Chondrocyte (in vitro differentiated cells): ENCODE results near the gene NXN. TPM values are rescaled to one million over a fixed set of nuclear protein-coding genes. Genes with fewer than 3 reads are reported as not detected.

ENCODE experiments used
- DNase-seq: peaks from one replicate; pipeline ENCODE4 v3.0.0; 2021; ENCODE audit warnings: mixed read lengths, low spot score
- H3K27ac Mint-ChIP-seq: one replicate; pipeline ENCODE4 v1.8.0; 2021; ENCODE audit warnings: mild to moderate bottlenecking, moderate library complexity, mixed read lengths; ENCODE audit not compliant: unreplicated experiment
- H3K27me3 Mint-ChIP-seq: 2 replicates; pipeline ENCODE4 v1.8.0; 2021; ENCODE audit warnings: low read depth, mixed read lengths
- H3K36me3 Mint-ChIP-seq: 2 replicates; pipeline ENCODE4 v1.8.0; 2021; ENCODE audit warnings: low read depth, mixed read lengths
- H3K4me1 Mint-ChIP-seq: 2 replicates; pipeline ENCODE4 v1.8.0; 2021; ENCODE audit warnings: low read depth, mild to moderate bottlenecking, mixed read lengths
- H3K4me3 Mint-ChIP-seq: one replicate; pipeline ENCODE4 v1.8.0; 2021; ENCODE audit warnings: mild to moderate bottlenecking, moderate library complexity, mixed read lengths; ENCODE audit not compliant: unreplicated experiment
- H3K9me3 Mint-ChIP-seq: 2 replicates; pipeline ENCODE4 v1.8.0; 2021; ENCODE audit warnings: low read depth, mixed read lengths
- total RNA-seq: library from RNA; stranded (reverse); gene quantifications from 3 replicates; pipeline ENCODE4 v1.2.1, GENCODE V29; 2021
- TF ChIP-seq, protein P1 (sequence below): fragments of 200-600 bp; sonication (generic); IDR thresholded peaks from 2 replicates; pipeline ENCODE4 v1.5.0; 2021; ENCODE audit warnings: antibody characterized with exemption, mild to moderate bottlenecking, moderate library complexity

The NXN gene
- total RNA-seq, 1 donor from 2014 or later = 86.4 TPM

GRCh38 chr17:917941-918740, 61.4 kb downstream of the NXN start:
- Mint-ChIP-seq H3K4me1 (peaks cover 46% of the 10 kb centered on the region), H3K4me3 (no peak overlapping the region)

DNA sequence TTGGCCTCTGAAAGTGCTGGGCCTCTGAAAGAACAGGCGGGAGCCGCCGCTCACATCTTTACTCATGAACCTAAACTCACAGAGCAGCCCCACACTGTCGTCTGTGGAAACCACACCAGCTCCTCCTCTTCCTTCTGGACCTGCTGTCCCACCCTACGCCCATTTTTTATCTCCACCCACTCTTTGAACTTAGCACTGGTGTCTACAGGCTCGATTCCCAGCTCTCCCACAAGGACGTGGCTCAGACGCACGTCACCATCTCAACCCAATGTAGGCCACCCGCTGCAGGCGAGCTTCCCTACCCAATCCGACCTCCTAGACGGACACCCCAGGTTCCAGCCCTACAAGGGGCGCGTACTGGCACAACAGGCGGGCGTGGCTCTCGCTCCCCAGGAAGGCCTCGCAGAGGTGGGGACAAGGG, 62.2 kb downstream of the NXN start:
- no peaks in the 10 kb centered on the region for H3K9me3 Mint-ChIP-seq

More at GRCh38 chr17:917941-918740, 61.4 kb downstream of the NXN start:
- TF ChIP-seq, protein P1, sequence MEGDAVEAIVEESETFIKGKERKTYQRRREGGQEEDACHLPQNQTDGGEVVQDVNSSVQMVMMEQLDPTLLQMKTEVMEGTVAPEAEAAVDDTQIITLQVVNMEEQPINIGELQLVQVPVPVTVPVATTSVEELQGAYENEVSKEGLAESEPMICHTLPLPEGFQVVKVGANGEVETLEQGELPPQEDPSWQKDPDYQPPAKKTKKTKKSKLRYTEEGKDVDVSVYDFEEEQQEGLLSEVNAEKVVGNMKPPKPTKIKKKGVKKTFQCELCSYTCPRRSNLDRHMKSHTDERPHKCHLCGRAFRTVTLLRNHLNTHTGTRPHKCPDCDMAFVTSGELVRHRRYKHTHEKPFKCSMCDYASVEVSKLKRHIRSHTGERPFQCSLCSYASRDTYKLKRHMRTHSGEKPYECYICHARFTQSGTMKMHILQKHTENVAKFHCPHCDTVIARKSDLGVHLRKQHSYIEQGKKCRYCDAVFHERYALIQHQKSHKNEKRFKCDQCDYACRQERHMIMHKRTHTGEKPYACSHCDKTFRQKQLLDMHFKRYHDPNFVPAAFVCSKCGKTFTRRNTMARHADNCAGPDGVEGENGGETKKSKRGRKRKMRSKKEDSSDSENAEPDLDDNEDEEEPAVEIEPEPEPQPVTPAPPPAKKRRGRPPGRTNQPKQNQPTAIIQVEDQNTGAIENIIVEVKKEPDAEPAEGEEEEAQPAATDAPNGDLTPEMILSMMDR = no peak
- DNase-seq = no peak
- Mint-ChIP-seq H3K36me3 (peaks cover 9% of the 10 kb centered on the region), H3K27ac (no peak overlapping the region), H3K27me3 (no peaks in the 10 kb centered on the region), H3K9me3 (no peaks in the 10 kb centered on the region)

GRCh38 chr17:916315-916714, 63.3 kb downstream of the NXN start:
- H3K4me3 Mint-ChIP-seq = no peak overlapping the region
- H3K9me3 Mint-ChIP-seq = no peaks in the 10 kb centered on the region
- TF ChIP-seq, protein P1 = peak; percentile 60
- DNase-seq = no peak
- peaks cover 9% of the 10 kb centered on the region for H3K36me3 Mint-ChIP-seq
- H3K27me3 Mint-ChIP-seq = no peaks in the 10 kb centered on the region
- H3K4me1 Mint-ChIP-seq = peaks cover 57% of the 10 kb centered on the region
- H3K27ac Mint-ChIP-seq = peak overlapping the region; percentile 8

More for the DNA sequence above, 62.2 kb downstream of the NXN start:
- Mint-ChIP-seq H3K27ac (no peak overlapping the region), H3K4me3 (no peak overlapping the region), H3K36me3 (peaks cover 9% of the 10 kb centered on the region), H3K27me3 (no peaks in the 10 kb centered on the region), H3K4me1 (peaks cover 51% of the 10 kb centered on the region)
- DNase-seq = no peak
- TF ChIP-seq, protein P1 = no peak

DNA sequence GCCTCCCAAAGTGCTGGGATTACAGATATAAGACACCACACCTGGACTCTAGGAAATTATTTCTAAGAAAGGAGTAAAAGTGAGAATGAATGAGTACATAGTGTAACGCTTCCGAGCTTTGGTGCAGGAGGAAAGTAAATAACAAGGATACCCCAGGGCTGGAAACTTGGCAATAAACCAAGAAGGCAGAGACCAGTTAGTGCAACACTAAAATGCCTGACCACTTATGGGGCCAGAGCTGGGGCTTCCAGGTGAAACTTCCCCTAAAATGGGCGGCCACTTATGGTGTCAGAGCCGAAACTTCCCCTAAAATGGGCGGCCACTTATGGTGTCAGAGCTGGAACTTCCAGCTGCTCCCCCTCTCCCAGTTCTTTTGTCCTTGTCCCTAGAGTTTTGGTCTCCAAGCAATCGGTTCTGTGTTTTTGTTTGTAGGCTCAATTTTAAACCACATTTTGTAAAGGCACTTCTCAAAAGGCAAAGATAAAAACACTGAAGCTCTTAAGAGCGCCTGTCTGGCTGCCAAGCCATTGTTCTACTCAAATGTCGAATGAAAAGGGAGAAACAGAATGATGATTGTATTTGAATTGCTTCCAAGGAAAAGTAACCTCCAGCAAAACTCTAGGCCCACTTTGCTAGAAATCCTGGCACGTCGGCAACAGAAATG, 63.9 kb downstream of the NXN start:
- Mint-ChIP-seq H3K4me3 (no peak overlapping the region), H3K4me1 (peaks cover 58% of the 10 kb centered on the region), H3K9me3 (no peaks in the 10 kb centered on the region), H3K27me3 (no peaks in the 10 kb centered on the region), H3K27ac (peak overlapping the region; percentile 76), H3K36me3 (peaks cover 7% of the 10 kb centered on the region)
- TF ChIP-seq, protein P1 = no peak
- DNase-seq = no peak

DNA sequence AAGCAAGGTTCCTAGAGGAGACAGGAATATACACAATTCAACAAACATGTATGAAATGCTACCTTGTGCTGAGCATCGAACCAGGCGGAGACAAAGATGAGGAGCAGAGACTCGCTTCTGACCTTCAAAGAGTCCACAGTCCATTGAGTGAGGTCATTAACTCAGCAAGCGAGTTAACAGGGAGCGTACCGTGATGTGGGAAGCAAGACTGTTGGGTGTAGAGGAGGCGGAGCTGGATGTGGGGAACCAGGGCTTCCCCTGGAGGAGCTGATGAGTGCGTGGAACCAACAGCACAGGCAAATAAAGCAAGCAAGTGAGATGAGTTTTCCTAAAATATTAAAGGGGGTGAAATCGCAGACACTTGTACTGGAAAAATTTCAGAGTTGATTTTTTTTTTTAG, 65.0 kb downstream of the NXN start:
- Mint-ChIP-seq H3K4me3 (no peak overlapping the region), H3K27ac (peak overlapping the region; percentile 13), H3K4me1 (peaks cover 69% of the 10 kb centered on the region), H3K27me3 (no peaks in the 10 kb centered on the region), H3K36me3 (peaks cover 5% of the 10 kb centered on the region), H3K9me3 (no peaks in the 10 kb centered on the region)
- no peak for DNase-seq
- TF ChIP-seq, protein P1 = no peak
